ENCODE results near the gene USP16.
A peak's percentile ranks its signal among the peaks of the same experiment; 100 is the strongest.

The USP16 gene

GRCh38 chr21:29055080-29055479, 30.6 kb downstream of the USP16 start:
- H3K4me3 ChIP-seq (ENCODE audit: low read depth, low read length) = no peak overlapping the region
- TF ChIP-seq, protein P1, sequence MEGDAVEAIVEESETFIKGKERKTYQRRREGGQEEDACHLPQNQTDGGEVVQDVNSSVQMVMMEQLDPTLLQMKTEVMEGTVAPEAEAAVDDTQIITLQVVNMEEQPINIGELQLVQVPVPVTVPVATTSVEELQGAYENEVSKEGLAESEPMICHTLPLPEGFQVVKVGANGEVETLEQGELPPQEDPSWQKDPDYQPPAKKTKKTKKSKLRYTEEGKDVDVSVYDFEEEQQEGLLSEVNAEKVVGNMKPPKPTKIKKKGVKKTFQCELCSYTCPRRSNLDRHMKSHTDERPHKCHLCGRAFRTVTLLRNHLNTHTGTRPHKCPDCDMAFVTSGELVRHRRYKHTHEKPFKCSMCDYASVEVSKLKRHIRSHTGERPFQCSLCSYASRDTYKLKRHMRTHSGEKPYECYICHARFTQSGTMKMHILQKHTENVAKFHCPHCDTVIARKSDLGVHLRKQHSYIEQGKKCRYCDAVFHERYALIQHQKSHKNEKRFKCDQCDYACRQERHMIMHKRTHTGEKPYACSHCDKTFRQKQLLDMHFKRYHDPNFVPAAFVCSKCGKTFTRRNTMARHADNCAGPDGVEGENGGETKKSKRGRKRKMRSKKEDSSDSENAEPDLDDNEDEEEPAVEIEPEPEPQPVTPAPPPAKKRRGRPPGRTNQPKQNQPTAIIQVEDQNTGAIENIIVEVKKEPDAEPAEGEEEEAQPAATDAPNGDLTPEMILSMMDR (IDR thresholded peaks at IDR 0.05; ENCODE audit: insufficient read depth, low read depth, low read length, missing control alignments) = no peak
- DNase-seq (ENCODE audit: low read depth) = no peak

GRCh38 chr21:29056005-29056404, 31.5 kb downstream of the USP16 start:
- no peak overlapping the region for H3K4me3 ChIP-seq (ENCODE audit: low read depth, low read length)
- DNase-seq (ENCODE audit: low read depth) = no peak
- TF ChIP-seq, protein P1 (IDR thresholded peaks at IDR 0.05; ENCODE audit: insufficient read depth, low read depth, low read length, missing control alignments) = no peak

GRCh38 chr21:29056538-29057050, 32.1 kb downstream of the USP16 start:
- H3K4me3 ChIP-seq (ENCODE audit: low read depth, low read length) = no peak overlapping the region
- TF ChIP-seq, protein P1 (IDR thresholded peaks at IDR 0.05; ENCODE audit: insufficient read depth, low read depth, low read length, missing control alignments) = no peak
- DNase-seq (ENCODE audit: low read depth) = no peak

DNA sequence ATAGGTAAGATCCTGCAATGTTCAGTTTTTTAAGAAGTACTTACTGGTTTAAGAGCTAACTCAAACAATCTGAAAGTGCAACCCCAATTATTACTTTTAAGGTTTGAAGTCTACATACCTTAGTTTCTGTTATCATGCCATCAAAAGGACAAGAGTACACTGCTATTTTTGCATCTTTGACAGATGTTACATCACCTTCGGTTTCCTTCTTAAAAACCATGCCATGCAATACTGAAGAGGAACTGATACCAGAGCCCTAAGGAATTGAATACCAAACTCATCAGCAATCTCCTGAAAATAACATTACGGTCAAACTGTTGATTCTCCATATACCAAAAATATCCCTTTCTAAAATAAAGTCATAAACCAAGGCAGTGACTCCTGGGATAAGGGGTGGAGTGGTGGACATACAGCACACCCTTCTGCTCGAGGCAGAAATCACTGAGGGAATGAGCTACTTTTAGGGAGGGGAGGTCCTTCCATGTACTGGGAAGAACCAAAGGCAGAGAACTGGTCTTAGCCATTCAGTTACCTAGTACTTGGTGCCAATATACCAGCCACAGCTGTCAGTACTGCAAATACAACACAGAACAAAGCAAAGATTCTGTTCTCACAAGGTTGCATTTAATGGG, 40.5 kb downstream of the USP16 start:
- TF ChIP-seq, protein P1 (IDR thresholded peaks at IDR 0.05; ENCODE audit: insufficient read depth, low read depth, low read length, missing control alignments) = no peak
- H3K4me3 ChIP-seq (ENCODE audit: low read depth, low read length) = no peak overlapping the region
- peak; percentile 68 for DNase-seq (ENCODE audit: low read depth)

DNA sequence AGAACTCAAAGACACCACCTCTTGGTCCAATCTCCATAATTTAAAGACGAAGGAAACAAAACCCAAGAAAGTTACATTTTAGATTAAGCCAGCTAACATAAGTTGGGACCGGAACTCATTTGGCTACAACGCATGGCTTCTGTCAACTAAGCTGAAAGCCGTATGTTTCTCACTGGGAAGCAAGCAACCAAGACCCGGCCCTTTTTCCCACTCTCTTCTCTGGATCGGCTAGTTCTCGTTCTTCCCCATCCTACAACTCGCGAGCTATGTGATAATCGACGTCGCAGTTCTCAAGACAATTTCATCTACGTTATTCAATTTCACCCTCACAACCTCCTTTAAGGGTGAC, 48.4 kb downstream of the USP16 start:
- peak overlapping the region; percentile 83 for H3K4me3 ChIP-seq (ENCODE audit: low read depth, low read length)
- DNase-seq (ENCODE audit: low read depth) = peak; percentile 51
- TF ChIP-seq, protein P1 (IDR thresholded peaks at IDR 0.05; ENCODE audit: insufficient read depth, low read depth, low read length, missing control alignments) = no peak

DNA sequence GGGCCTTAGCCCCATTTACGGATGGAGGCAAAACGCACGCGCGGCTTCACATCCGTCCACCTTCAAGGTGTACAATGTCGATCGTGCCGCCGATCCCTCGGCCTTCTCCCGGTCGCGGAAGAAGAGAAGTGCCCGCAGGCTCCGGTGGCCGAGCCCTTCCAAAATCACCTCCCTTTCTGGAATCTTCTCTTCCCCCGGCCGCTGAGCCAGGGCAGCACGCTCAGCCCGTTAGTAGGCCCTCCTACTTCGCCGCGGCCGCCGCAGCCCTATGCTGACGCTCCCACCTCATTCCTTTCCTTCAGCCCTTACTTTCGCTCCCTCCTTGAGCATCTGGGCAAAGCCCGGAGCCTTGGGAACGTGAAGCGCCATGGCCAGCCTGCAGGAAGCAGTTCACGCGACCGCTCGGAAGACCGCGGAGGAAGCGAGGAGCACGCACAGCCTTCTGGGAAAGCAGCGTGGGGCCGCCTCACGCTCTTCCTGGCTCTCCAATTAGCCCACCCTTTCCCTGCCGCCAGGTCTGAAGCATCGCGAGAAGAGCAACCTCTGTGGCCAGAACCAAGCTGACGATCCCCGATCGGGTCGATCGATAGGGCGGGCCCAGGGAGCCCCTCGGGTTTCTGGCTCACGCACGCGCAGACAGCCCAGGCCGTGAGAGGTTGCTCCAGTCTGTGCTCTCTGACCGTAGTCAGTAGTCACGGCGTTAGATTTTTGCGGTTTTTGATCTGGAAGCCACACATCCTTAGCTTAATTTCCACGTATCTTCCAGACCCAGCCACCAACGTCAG, 48.9 kb downstream of the USP16 start, which contains the start of gene CCT8:
CCT8 (minus strand) TSS at position 427 of the 785 bp plus-strand sequence; CDS start at position 369, 58 bp downstream.
- peak; percentile 100 for DNase-seq (ENCODE audit: low read depth)
- TF ChIP-seq, protein P1 (IDR thresholded peaks at IDR 0.05; ENCODE audit: insufficient read depth, low read depth, low read length, missing control alignments) = no peak
- H3K4me3 ChIP-seq (ENCODE audit: low read depth, low read length) = peak within 1 kb of the TSS; percentile 83
